Mesothelial cell of epicardium (in vitro differentiated cells): ENCODE data around the gene PTPRN2. TPM values are rescaled to one million over a fixed set of nuclear protein-coding genes. Genes with fewer than 3 reads are reported as not detected.
"Not testable (repeated sequence)": the region's sequence is repeated elsewhere in the genome, so short reads cannot be mapped to it uniquely, and the experiment has no call there.

Experiments used
- DNase-seq, 2 experiments: peaks; one replicate each; pipeline ENCODE4 v3.0.0; 2021; ENCODE audit warnings: low spot score in 2 of 2; ENCODE audit not compliant: unreplicated experiment in 2 of 2
- H3K27ac Mint-ChIP-seq: 2 replicates; pipeline ENCODE4 v1.8.0; 2021; ENCODE audit warnings: mixed read lengths
- H3K27me3 Mint-ChIP-seq: 2 replicates; pipeline ENCODE4 v1.8.0; 2021; ENCODE audit warnings: low read depth, mixed read lengths
- H3K36me3 Mint-ChIP-seq: 2 replicates; pipeline ENCODE4 v1.8.0; 2021; ENCODE audit warnings: mixed read lengths
- H3K4me1 Mint-ChIP-seq: 2 replicates; pipeline ENCODE4 v1.8.0; 2021; ENCODE audit warnings: mixed read lengths
- H3K4me3 Mint-ChIP-seq: 2 replicates; pipeline ENCODE4 v1.8.0; 2021; ENCODE audit warnings: mild to moderate bottlenecking, moderate library complexity, mixed read lengths
- H3K9me3 Mint-ChIP-seq: 2 replicates; pipeline ENCODE4 v1.8.0; 2021; ENCODE audit warnings: mixed read lengths
- total RNA-seq: library from RNA; stranded (reverse); gene quantifications from 3 replicates; pipeline ENCODE4 v1.2.1, GENCODE V29; 2021
- TF ChIP-seq, protein P1 (sequence below): fragments of 200-600 bp; sonication (generic); IDR thresholded peaks from one replicate; pipeline ENCODE4 v1.5.0; 2021; ENCODE audit warnings: antibody characterized with exemption; ENCODE audit not compliant: unreplicated experiment

PTPRN2 gene
- total RNA-seq, 1 donor from 2014 or later, result 2.2 TPM

DNA sequence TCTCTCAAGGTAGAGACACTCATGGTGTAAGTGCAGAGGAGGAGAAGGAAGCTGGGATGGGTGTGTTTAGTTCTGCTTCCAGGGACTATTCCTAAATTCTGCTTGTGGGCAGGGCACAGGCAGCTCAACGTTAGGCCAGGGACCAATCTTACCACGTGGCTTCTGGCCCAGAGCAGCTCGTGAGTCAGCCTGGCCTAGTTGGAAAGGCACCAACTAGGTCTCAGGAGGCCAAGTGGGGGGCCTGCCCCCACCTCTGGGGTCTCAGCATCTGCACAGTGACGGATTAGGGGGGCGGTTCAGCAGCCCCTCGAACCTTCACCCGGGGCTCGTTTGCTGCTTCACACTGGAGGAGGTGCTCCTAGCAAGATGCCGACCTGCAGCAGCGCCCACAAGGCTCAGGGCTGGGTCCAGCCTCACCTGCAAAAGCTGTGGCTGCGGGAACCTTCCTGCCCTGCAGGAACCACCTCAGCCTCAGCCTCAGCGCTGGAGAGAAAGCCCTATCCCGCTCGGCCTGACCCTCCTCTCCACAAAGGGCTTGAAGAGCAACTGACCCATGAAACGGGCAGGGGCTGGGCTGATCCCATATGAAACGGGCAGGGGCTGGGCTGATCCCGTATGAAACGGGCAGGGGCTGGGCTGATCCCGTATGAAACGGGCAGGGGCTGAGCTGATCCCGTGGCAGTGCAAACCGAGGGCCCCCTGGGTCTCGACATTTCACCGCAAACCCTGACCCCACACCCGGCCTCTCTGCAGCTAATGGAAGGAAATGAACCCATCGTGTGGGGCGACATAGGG is 803.4 kb downstream of the PTPRN2 start:
- Mint-ChIP-seq H3K4me3 (no peak overlapping the region), H3K9me3 (no peaks in the 10 kb centered on the region), H3K27ac (no peak overlapping the region), H3K27me3 (peaks cover 9% of the 10 kb centered on the region), H3K4me1 (no peaks in the 10 kb centered on the region), H3K36me3 (no peaks in the 10 kb centered on the region)
- TF ChIP-seq, protein P1, sequence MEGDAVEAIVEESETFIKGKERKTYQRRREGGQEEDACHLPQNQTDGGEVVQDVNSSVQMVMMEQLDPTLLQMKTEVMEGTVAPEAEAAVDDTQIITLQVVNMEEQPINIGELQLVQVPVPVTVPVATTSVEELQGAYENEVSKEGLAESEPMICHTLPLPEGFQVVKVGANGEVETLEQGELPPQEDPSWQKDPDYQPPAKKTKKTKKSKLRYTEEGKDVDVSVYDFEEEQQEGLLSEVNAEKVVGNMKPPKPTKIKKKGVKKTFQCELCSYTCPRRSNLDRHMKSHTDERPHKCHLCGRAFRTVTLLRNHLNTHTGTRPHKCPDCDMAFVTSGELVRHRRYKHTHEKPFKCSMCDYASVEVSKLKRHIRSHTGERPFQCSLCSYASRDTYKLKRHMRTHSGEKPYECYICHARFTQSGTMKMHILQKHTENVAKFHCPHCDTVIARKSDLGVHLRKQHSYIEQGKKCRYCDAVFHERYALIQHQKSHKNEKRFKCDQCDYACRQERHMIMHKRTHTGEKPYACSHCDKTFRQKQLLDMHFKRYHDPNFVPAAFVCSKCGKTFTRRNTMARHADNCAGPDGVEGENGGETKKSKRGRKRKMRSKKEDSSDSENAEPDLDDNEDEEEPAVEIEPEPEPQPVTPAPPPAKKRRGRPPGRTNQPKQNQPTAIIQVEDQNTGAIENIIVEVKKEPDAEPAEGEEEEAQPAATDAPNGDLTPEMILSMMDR, result no peak
- DNase-seq, result no peak

DNA sequence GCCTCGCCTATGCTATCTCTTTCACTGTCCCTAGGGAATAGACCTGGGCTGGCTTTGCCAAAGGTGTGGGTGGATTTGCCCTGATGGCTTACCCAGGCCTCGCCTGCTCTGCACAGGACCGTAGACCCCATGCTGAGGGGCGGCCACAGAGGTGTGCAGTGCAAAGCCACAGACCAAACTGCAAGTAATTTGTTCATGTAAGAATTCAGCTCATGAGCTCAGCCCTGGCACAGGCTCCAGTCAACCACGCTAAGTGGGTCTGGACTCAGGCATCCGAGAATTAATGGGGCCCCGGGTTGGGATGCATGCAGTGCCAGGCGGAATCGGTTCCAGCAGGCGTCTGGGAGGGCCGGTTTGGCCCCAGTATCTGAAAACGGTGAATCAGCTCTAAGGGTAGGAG is 805.6 kb downstream of the PTPRN2 start:
- Mint-ChIP-seq H3K27me3 (peaks cover 18% of the 10 kb centered on the region), H3K4me3 (no peak overlapping the region), H3K4me1 (no peaks in the 10 kb centered on the region), H3K36me3 (no peaks in the 10 kb centered on the region), H3K27ac (no peak overlapping the region), H3K9me3 (no peaks in the 10 kb centered on the region)
- DNase-seq, result no peak
- TF ChIP-seq, protein P1, result no peak

DNA sequence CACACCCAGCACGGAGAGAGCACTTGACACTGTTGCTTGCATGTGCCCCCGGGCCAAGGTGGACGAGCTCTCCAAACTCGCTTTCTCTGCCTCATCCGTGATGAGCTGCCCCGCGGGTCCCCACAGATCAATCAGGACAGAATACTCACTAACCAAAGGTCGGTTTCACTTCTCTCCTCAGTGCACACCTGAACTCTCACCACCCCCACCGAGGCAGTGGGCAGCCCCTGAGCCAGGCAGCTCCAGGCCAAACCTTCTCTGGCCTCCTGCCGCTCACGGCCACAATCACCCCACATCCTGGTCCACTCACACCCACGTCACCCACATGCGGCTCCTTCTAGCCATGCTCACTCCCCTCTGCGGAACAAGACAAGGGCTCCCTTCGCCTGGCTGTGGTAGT is 806.9 kb downstream of the PTPRN2 start:
- H3K36me3 Mint-ChIP-seq, result no peaks in the 10 kb centered on the region
- peaks cover 22% of the 10 kb centered on the region for H3K27me3 Mint-ChIP-seq
- H3K4me1 Mint-ChIP-seq, result no peaks in the 10 kb centered on the region
- H3K9me3 Mint-ChIP-seq, result no peaks in the 10 kb centered on the region
- TF ChIP-seq, protein P1, result no peak
- no peak for DNase-seq
- H3K27ac Mint-ChIP-seq, result no peak overlapping the region
- no peak overlapping the region for H3K4me3 Mint-ChIP-seq

DNA sequence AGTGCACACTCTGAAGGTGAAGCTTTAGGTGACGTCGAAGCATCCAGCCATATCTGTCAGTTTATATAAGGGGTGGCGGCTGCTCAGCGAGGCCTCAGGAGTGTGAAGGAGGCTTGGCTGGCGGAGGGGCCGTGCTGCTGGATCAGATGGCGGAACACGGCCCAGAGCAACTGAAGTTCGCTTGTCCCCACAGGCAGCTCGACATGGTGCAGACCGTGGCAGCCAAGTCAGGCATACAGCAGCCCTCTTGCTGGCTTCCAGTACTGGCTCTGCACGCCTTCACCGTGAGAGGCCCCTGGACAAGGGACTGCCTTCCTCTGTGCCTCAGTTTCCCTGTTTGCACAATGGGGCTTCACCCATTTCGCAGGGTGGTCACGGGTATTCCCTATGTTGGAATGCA is 807.3 kb downstream of the PTPRN2 start:
- Mint-ChIP-seq H3K4me1 (no peaks in the 10 kb centered on the region), H3K27ac (no peak overlapping the region), H3K4me3 (no peak overlapping the region), H3K9me3 (no peaks in the 10 kb centered on the region), H3K27me3 (peaks cover 23% of the 10 kb centered on the region), H3K36me3 (no peaks in the 10 kb centered on the region)
- TF ChIP-seq, protein P1, result no peak
- no peak for DNase-seq

DNA sequence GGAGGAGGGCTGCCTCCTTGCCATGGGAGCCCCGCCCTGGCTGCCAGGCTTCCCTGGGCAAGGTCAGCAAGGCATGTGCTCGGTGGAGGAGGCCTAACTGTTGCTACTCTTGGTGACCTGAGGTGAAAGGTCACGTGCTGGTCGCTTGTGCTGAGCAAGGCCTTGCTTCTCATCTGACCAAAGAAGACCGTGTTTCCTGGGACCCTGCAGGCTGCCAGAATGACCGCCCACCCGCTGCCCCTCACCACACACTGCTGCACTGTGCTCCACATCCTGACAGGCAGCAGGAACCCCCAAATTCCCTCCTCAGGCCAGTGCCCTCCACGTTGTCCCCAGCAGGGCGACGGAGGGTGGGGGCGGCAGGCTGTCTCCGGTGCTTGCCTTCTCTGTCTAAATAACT is 808.4 kb downstream of the PTPRN2 start:
- Mint-ChIP-seq H3K27ac (no peak overlapping the region), H3K4me1 (no peaks in the 10 kb centered on the region)
- no peak for DNase-seq

DNA sequence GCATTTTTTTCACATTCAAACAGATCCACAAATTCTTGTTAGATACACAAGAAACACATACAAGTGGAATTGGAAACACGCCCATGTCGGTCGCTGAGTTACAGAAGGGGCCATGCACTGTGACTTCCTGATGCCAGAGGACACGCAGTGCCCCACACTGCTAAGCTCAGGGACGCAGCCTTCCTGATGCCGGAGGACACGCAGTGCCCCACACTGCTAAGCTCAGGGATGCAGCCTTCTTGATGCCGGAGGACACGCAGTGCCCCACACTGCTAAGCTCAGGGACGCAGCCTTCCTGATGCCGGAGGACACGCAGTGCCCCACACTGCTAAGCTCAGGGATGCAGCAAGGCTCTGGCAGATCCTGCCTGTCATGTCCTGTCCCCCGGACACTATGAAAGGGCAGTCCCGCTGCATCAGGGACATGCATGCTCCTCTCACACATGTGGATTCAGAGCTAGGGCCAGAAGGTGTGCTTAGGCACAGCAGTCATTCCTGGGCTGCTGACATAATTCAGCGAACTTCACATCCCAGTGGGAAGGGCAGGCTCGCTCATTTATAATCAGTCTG is 810.3 kb downstream of the PTPRN2 start:
- H3K27me3 Mint-ChIP-seq, result peaks cover 30% of the 10 kb centered on the region

More for the DNA sequence above, 808.4 kb downstream of the PTPRN2 start:
- H3K36me3 Mint-ChIP-seq, result no peaks in the 10 kb centered on the region
- TF ChIP-seq, protein P1, result no peak
- no peaks in the 10 kb centered on the region for H3K9me3 Mint-ChIP-seq
- no peak overlapping the region for H3K4me3 Mint-ChIP-seq
- H3K27me3 Mint-ChIP-seq, result peaks cover 32% of the 10 kb centered on the region

More for the DNA sequence above, 810.3 kb downstream of the PTPRN2 start:
- not testable (repeated sequence) for DNase-seq, H3K36me3 Mint-ChIP-seq, H3K9me3 Mint-ChIP-seq, H3K4me3 Mint-ChIP-seq, H3K27ac Mint-ChIP-seq, H3K4me1 Mint-ChIP-seq
